HG03064 (cell line): ENCODE measurements around the gene CT45A5.
"Not testable (repeated sequence)": the region's sequence is repeated elsewhere in the genome, so short reads cannot be mapped to it uniquely, and the experiment has no call there.

Experiments used
- ATAC-seq: cut with Tn5 transposase; IDR thresholded peaks from one replicate; pipeline ENCODE4 v1.9.1; 2021; ENCODE audit warnings: low read depth; ENCODE audit not compliant: unreplicated experiment

Gene CT45A5

GRCh38 chrX:135785403-135785802 is at the start of gene CT45A5:
CT45A5 (minus strand) TSS chrX:135785503; CDS start chrX:135781729, 3,774 bp downstream.
- ATAC-seq: not testable (repeated sequence)

GRCh38 chrX:135819912-135820311 is 34.6 kb upstream of the CT45A5 start, which contains the start of gene CT45A2:
CT45A2 (minus strand) TSS chrX:135820012; CDS start chrX:135816265, 3,747 bp downstream.
- ATAC-seq: not testable (repeated sequence)

DNA sequence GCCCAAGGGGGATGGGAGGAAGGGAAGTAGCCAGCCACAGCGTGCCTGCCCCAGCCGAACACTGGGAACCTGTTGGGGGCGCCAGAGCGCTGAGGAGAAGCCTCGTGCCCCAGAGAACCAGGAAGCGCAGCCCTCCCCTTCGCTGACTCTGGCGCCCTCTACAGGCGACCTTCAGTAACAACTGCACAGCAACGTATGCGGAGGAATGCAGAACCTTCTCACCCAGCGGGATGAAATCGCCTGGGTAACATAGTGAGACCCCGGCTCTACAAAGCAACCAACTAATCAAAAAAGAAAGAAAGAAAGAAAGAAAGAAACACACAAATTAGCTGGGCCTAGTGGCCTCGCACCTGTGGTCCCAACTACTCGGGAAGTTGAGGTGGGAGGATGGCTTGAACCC is 17.4 kb upstream of the CT45A5 start, which contains the start of gene CT45A6:
CT45A6 (minus strand) TSS at position 101 of the 400 bp plus-strand sequence. CDS start 3,794 bp downstream, outside the sequence.
- ATAC-seq: not testable (repeated sequence)

DNA sequence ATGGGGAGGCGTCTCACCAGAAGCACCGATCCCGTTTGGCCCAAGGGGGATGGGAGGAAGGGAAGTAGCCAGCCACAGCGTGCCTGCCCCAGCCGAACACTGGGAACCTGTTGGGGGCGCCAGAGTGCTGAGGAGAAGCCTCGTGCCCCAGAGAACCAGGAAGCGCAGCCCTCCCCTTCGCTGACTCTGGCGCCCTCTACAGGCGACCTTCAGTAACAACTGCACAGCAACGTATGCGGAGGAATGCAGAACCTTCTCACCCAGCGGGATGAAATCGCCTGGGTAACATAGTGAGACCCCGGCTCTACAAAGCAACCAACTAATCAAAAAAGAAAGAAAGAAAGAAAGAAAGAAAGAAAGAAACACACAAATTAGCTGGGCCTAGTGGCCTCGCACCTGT is 17.2 kb downstream of the CT45A5 start, which contains the start of gene CT45A3:
CT45A3 (minus strand) TSS at position 101 of the 400 bp plus-strand sequence. CDS start 3,747 bp downstream, outside the sequence.
- not testable (repeated sequence) for ATAC-seq

DNA sequence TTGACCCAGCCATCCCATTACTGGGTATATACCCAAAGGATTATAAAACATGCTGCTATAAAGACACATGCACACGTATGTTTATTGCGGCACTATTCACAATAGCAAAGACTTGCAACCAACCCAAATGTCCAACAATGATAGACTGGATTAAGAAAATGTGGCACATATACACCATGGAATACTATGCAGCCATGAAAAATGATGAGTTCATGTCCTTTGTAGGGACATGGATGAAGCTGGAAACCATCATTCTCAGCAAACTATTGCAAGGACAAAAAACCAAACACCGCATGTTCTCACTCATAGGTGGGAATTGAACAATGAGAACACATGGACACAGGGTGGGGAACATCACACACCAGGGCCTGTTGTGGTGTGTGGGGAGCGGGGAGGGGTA is 40.6 kb downstream of the CT45A5 start:
- ATAC-seq: not testable (repeated sequence)

DNA sequence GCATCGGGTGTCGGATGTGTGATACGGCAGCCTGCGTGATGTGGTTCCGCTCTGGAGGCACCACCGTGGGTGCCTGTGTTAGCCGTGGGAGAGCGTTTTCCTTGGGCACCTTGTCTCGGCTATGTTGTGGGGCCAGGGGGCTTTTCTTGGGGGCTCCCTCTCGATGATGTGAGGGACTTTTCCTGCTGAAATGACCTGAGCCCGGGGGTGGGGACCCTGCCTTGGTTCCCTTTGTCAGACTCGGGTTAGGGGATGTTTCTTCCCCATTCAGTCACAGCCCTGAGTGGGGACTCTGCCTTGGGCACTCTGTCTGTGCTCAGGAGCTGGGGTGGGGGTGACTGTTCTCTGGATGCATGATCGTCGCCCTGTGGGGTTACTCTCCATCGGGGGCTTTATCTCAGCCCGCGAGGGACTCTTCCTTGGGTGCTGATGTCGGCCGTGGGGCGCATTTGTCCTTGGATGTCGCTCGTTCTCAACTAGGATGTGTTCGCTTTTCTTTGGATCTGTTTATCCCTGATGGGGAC is 44.0 kb downstream of the CT45A5 start:
- ATAC-seq: no peak

- ATAC-seq: no peak
These were observed 44.6 kb downstream of the CT45A5 start for GRCh38 chrX:135740681-135741149.

- ATAC-seq: no peak
These were observed 47.8 kb downstream of the CT45A5 start for GRCh38 chrX:135737366-135738071.

- ATAC-seq: not testable (repeated sequence)
These were observed 50.6 kb downstream of the CT45A5 start for GRCh38 chrX:135734666-135735065.
